ENCODE results near the gene TCF7. TPM values are rescaled to one million over a fixed set of nuclear protein-coding genes. Genes with fewer than 3 reads are reported as not detected.

The TCF7 gene
- total RNA-seq, 2 experiments from 2014 or later, result 93.4 to 97.8 TPM

- peak; percentile 79 for DNase-seq
- ATAC-seq, result peak; percentile 55
- Mint-ChIP-seq H3K9me3 (ENCODE audit: insufficient read depth) (no peaks in the 10 kb centered on the region), H3K4me1 (ENCODE audit: low read depth) (peaks cover 64% of the 10 kb centered on the region), H3K27me3 (ENCODE audit: low read depth) (no peaks in the 10 kb centered on the region), H3K27ac (peak overlapping the region; percentile 71), H3K4me3 (no peak overlapping the region), H3K36me3 (ENCODE audit: low read depth) (peaks cover 67% of the 10 kb centered on the region)
- ChIA-PET POLR2A (interaction anchor here (0.8 to 3.7 kb wide), 14 partner anchors 9 to 114 kb away, joined by 3 to 16 read pairs (median 7); partner anchors contain the start of gene SKP1), CTCF (interaction anchor here (0.7 to 26.6 kb wide), 19 partner anchors 9 to 147 kb away, joined by 3 to 618 read pairs (median 4); partner anchors contain the start of gene VDAC1)
These were observed 26.2 kb downstream of the TCF7 start for GRCh38 chr5:134140530-134141201.

- DNase-seq, result peak; percentile 46
- CTCF ChIA-PET, result interaction anchor here (1.1 to 26.6 kb wide), 14 partner anchors 9 to 148 kb away, joined by 3 to 618 read pairs (median 6); no protein-coding TSS in a partner anchor
- peak overlapping the region; percentile 71 for H3K27ac Mint-ChIP-seq
- POLR2A ChIA-PET, result interaction anchor here (0.8 to 3.7 kb wide), 10 partner anchors 9 to 104 kb away, joined by 3 to 16 read pairs (median 9); partner anchors contain the start of gene SKP1
- H3K36me3 Mint-ChIP-seq (ENCODE audit: low read depth), result peaks cover 70% of the 10 kb centered on the region
- H3K4me1 Mint-ChIP-seq (ENCODE audit: low read depth), result peaks cover 61% of the 10 kb centered on the region
- H3K9me3 Mint-ChIP-seq (ENCODE audit: insufficient read depth), result no peaks in the 10 kb centered on the region
- no peaks in the 10 kb centered on the region for H3K27me3 Mint-ChIP-seq (ENCODE audit: low read depth)
- no peak for ATAC-seq
- H3K4me3 Mint-ChIP-seq, result no peak overlapping the region
These were observed 27.0 kb downstream of the TCF7 start for GRCh38 chr5:134141331-134142050.

GRCh38 chr5:134142052-134142451 is 27.6 kb downstream of the TCF7 start:
- peak overlapping the region; percentile 71 for H3K27ac Mint-ChIP-seq
- H3K27me3 Mint-ChIP-seq (ENCODE audit: low read depth), result no peaks in the 10 kb centered on the region
- H3K9me3 Mint-ChIP-seq (ENCODE audit: insufficient read depth), result no peaks in the 10 kb centered on the region
- POLR2A ChIA-PET, result interaction anchor here (1.8 to 3.7 kb wide), 3 partner anchors 10 to 102 kb away, joined by 9 to 15 read pairs (median 9); partner anchors contain the start of gene SKP1
- no peak overlapping the region for H3K4me3 Mint-ChIP-seq
- H3K4me1 Mint-ChIP-seq (ENCODE audit: low read depth), result peaks cover 55% of the 10 kb centered on the region
- ATAC-seq (no peak), DNase-seq (peak; percentile 22)
- CTCF ChIA-PET, result interaction anchor here (1.1 to 26.6 kb wide), 9 partner anchors 8 to 149 kb away, joined by 3 to 618 read pairs (median 7); no protein-coding TSS in a partner anchor
- H3K36me3 Mint-ChIP-seq (ENCODE audit: low read depth), result peaks cover 68% of the 10 kb centered on the region

- ATAC-seq, result no peak
- Mint-ChIP-seq H3K4me3 (no peak overlapping the region), H3K27me3 (ENCODE audit: low read depth) (no peaks in the 10 kb centered on the region), H3K9me3 (ENCODE audit: insufficient read depth) (no peaks in the 10 kb centered on the region), H3K36me3 (ENCODE audit: low read depth) (peaks cover 68% of the 10 kb centered on the region), H3K4me1 (ENCODE audit: low read depth) (peaks cover 48% of the 10 kb centered on the region), H3K27ac (no peak overlapping the region)
- peak; percentile 19 for DNase-seq
- ChIA-PET CTCF (interaction anchor here (1.1 to 26.6 kb wide), 5 partner anchors 16 to 116 kb away, joined by 3 to 618 read pairs (median 6); no protein-coding TSS in a partner anchor), POLR2A (interaction anchor here (0.6 to 1.8 kb wide), 7 partner anchors 11 to 103 kb away, joined by 3 to 6 read pairs (median 4); partner anchors contain the start of gene SKP1)
These were observed 28.3 kb downstream of the TCF7 start for GRCh38 chr5:134142806-134143205.

GRCh38 chr5:134143431-134143830 is 28.9 kb downstream of the TCF7 start:
- CTCF ChIA-PET, result interaction anchor here (1.1 to 26.6 kb wide), 7 partner anchors 9 to 117 kb away, joined by 3 to 618 read pairs (median 6); no protein-coding TSS in a partner anchor
- peaks cover 42% of the 10 kb centered on the region for H3K4me1 Mint-ChIP-seq (ENCODE audit: low read depth)
- H3K36me3 Mint-ChIP-seq (ENCODE audit: low read depth), result peaks cover 70% of the 10 kb centered on the region

GRCh38 chr5:134143944-134144941 is 29.8 kb downstream of the TCF7 start:
- POLR2A ChIA-PET, result interaction anchor here (0.7 to 1.8 kb wide), 8 partner anchors 9 to 105 kb away, joined by 3 to 6 read pairs (median 4); partner anchors contain the start of gene SKP1
- peak; percentile 19 for DNase-seq

More at GRCh38 chr5:134143431-134143830, 28.9 kb downstream of the TCF7 start:
- POLR2A ChIA-PET, result interaction anchor here (0.6 to 1.8 kb wide), 9 partner anchors 10 to 104 kb away, joined by 3 to 6 read pairs (median 4); partner anchors contain the start of gene SKP1
- no peaks in the 10 kb centered on the region for H3K9me3 Mint-ChIP-seq (ENCODE audit: insufficient read depth)
- no peak overlapping the region for H3K4me3 Mint-ChIP-seq
- ATAC-seq (no peak), DNase-seq (no peak)
- H3K27me3 Mint-ChIP-seq (ENCODE audit: low read depth), result no peaks in the 10 kb centered on the region
- no peak overlapping the region for H3K27ac Mint-ChIP-seq

GRCh38 chr5:134145041-134145757 is 30.7 kb downstream of the TCF7 start:
- CTCF ChIA-PET, result interaction anchor here (0.9 to 26.6 kb wide), 5 partner anchors 8 to 108 kb away, joined by 4 to 618 read pairs (median 14); no protein-coding TSS in a partner anchor
- peak overlapping the region; percentile 46 for H3K27ac Mint-ChIP-seq
- peaks cover 66% of the 10 kb centered on the region for H3K36me3 Mint-ChIP-seq (ENCODE audit: low read depth)

More at GRCh38 chr5:134143944-134144941, 29.8 kb downstream of the TCF7 start:
- Mint-ChIP-seq H3K4me3 (no peak overlapping the region), H3K27me3 (ENCODE audit: low read depth) (no peaks in the 10 kb centered on the region), H3K27ac (peak overlapping the region; percentile 46), H3K4me1 (ENCODE audit: low read depth) (peaks cover 33% of the 10 kb centered on the region), H3K9me3 (ENCODE audit: insufficient read depth) (no peaks in the 10 kb centered on the region), H3K36me3 (ENCODE audit: low read depth) (peaks cover 67% of the 10 kb centered on the region)
- CTCF ChIA-PET, result interaction anchor here (1.1 to 26.6 kb wide), 6 partner anchors 10 to 118 kb away, joined by 3 to 618 read pairs (median 6); no protein-coding TSS in a partner anchor
- no peak for ATAC-seq

GRCh38 chr5:134145779-134146581 is 31.5 kb downstream of the TCF7 start:
- Mint-ChIP-seq H3K4me3 (no peak overlapping the region), H3K27ac (no peak overlapping the region), H3K36me3 (ENCODE audit: low read depth) (peaks cover 65% of the 10 kb centered on the region), H3K4me1 (ENCODE audit: low read depth) (peaks cover 31% of the 10 kb centered on the region), H3K9me3 (ENCODE audit: insufficient read depth) (no peaks in the 10 kb centered on the region), H3K27me3 (ENCODE audit: low read depth) (no peaks in the 10 kb centered on the region)
- ChIA-PET CTCF (interaction anchor here (0.9 to 26.6 kb wide), 11 partner anchors 9 to 166 kb away, joined by 3 to 618 read pairs (median 4); partner anchors contain the start of gene SKP1), POLR2A (interaction anchor here (1.0 to 1.9 kb wide), 7 partner anchors 12 to 177 kb away, joined by 3 to 6 read pairs (median 4); no protein-coding TSS in a partner anchor)
- DNase-seq (peak; percentile 87), ATAC-seq (peak; percentile 77)

More at GRCh38 chr5:134145041-134145757, 30.7 kb downstream of the TCF7 start:
- DNase-seq, result peak; percentile 19
- POLR2A ChIA-PET, result interaction anchor here (1.0 to 1.4 kb wide), 4 partner anchors 8 to 106 kb away, joined by 3 to 5 read pairs (median 4); no protein-coding TSS in a partner anchor
- Mint-ChIP-seq H3K27me3 (ENCODE audit: low read depth) (no peaks in the 10 kb centered on the region), H3K4me3 (no peak overlapping the region), H3K4me1 (ENCODE audit: low read depth) (peaks cover 31% of the 10 kb centered on the region), H3K9me3 (ENCODE audit: insufficient read depth) (no peaks in the 10 kb centered on the region)
- ATAC-seq, result peak; percentile 2

Measured in activated CD8-positive, alpha-beta T cell treated with anti-CD3 and anti-CD28 coated beads, Interleukin-2, amount 10 ng/mL, durations not matched to agents 7 days and 5 days (primary cell).